ENCODE measurements around the gene TRIM14.
A peak's percentile ranks its signal among the peaks of the same experiment; 100 is the strongest.

The TRIM14 gene

GRCh38 chr9:98146101-98146991, 27.3 kb upstream of the TRIM14 start:
- H3K4me1 ChIP-seq (ENCODE audit: control insufficient read depth in 1 of 2, insufficient read depth in 1 of 2, low read depth in 1 of 2, low read length in 1 of 2), result peaks cover 23 to 35% of the 10 kb centered on the region in 2 experiments
- H3K4me3 ChIP-seq (ENCODE audit: low read depth in 1 of 2, low read length in 1 of 2), result no peak overlapping the region
- no peaks in the 10 kb centered on the region for H3K27me3 ChIP-seq
- H3K9me3 ChIP-seq, result no peaks in the 10 kb centered on the region
- H3K36me3 ChIP-seq, result peaks cover 22% of the 10 kb centered on the region
- no peak for TF ChIP-seq CTCF (IDR thresholded peaks at IDR 0.05)
- peak overlapping the region; percentile 64 for H3K27ac ChIP-seq

GRCh38 chr9:98144631-98145030, 25.6 kb upstream of the TRIM14 start:
- TF ChIP-seq CTCF (IDR thresholded peaks at IDR 0.05), result no peak
- H3K9me3 ChIP-seq, result no peaks in the 10 kb centered on the region
- H3K4me1 ChIP-seq (ENCODE audit: control insufficient read depth in 1 of 2, insufficient read depth in 1 of 2, low read depth in 1 of 2, low read length in 1 of 2), result peaks cover 23 to 35% of the 10 kb centered on the region in 2 experiments
- H3K4me3 ChIP-seq (ENCODE audit: low read depth in 1 of 2, low read length in 1 of 2), result no peak overlapping the region
- H3K27me3 ChIP-seq, result no peaks in the 10 kb centered on the region
- peak overlapping the region; percentile 40 for H3K27ac ChIP-seq
- H3K36me3 ChIP-seq, result peaks cover 24% of the 10 kb centered on the region

GRCh38 chr9:98144076-98144475, 25.1 kb upstream of the TRIM14 start:
- no peaks in the 10 kb centered on the region for H3K27me3 ChIP-seq
- peaks cover 23% of the 10 kb centered on the region for H3K36me3 ChIP-seq
- peak overlapping the region; percentile 80 for H3K27ac ChIP-seq
- no peak for TF ChIP-seq CTCF (IDR thresholded peaks at IDR 0.05)
- H3K9me3 ChIP-seq, result no peaks in the 10 kb centered on the region
- H3K4me1 ChIP-seq (ENCODE audit: control insufficient read depth in 1 of 2, insufficient read depth in 1 of 2, low read depth in 1 of 2, low read length in 1 of 2), result peaks cover 23 to 35% of the 10 kb centered on the region in 2 experiments
- no peak overlapping the region for H3K4me3 ChIP-seq (ENCODE audit: low read depth in 1 of 2, low read length in 1 of 2)

- Histone ChIP-seq H3K27ac (peak overlapping the region; percentile 80), H3K36me3 (peaks cover 21% of the 10 kb centered on the region), H3K27me3 (no peaks in the 10 kb centered on the region), H3K9me3 (no peaks in the 10 kb centered on the region), H3K4me1 (ENCODE audit: control insufficient read depth in 1 of 2, insufficient read depth in 1 of 2, low read depth in 1 of 2, low read length in 1 of 2) (peaks cover 30 to 41% of the 10 kb centered on the region in 2 experiments), H3K4me3 (ENCODE audit: low read depth in 1 of 2, low read length in 1 of 2) (no peak overlapping the region)
- no peak for TF ChIP-seq CTCF (IDR thresholded peaks at IDR 0.05)
These were observed 24.0 kb upstream of the TRIM14 start for GRCh38 chr9:98142925-98143481.

- TF ChIP-seq CTCF (IDR thresholded peaks at IDR 0.05), result no peak
- no peaks in the 10 kb centered on the region for H3K9me3 ChIP-seq
- H3K27me3 ChIP-seq, result no peaks in the 10 kb centered on the region
- peaks cover 35 to 43% of the 10 kb centered on the region in 2 experiments for H3K4me1 ChIP-seq (ENCODE audit: control insufficient read depth in 1 of 2, insufficient read depth in 1 of 2, low read depth in 1 of 2, low read length in 1 of 2)
- H3K27ac ChIP-seq, result peak overlapping the region; percentile 80
- H3K4me3 ChIP-seq (ENCODE audit: low read depth in 1 of 2, low read length in 1 of 2), result no peak overlapping the region
- peaks cover 26% of the 10 kb centered on the region for H3K36me3 ChIP-seq
These were observed 23.3 kb upstream of the TRIM14 start for GRCh38 chr9:98142182-98142907.

All from neutrophil (primary cell).